Measurements from ENCODE around the gene TMEM203. TPM values are rescaled to one million over a fixed set of nuclear protein-coding genes. Genes with fewer than 3 reads are reported as not detected.

TMEM203 gene
- total RNA-seq, 4 donors from 2014 or later, result 24.7 to 45.9 (median 32.0) TPM

GRCh38 chr9:137234055-137234697, 28.7 kb upstream of the TMEM203 start:
- Histone ChIP-seq H3K36me3 (no peaks in the 10 kb centered on the region), H3K9me3 (no peaks in the 10 kb centered on the region), H3K4me3 (no peak overlapping the region), H3K27ac (no peak overlapping the region), H3K4me1 (peaks cover 32 to 39% of the 10 kb centered on the region in 2 donors), H3K27me3 (peaks cover 12 to 39% (median 19%) of the 10 kb centered on the region in 3 donors)
- in situ Hi-C loops (cut with MboI; ENCODE audit: low sequenced_read_pairs in 4 of 4) (loop anchor here in 2 of 4 donors (10.0 kb wide), 1 partner anchor 119 kb away; the partner anchor contains the start of gene DPP7 (in 2 of the 2)), intact Hi-C loops (cut with DNase I; ENCODE audit: low total_unique reads) (loop anchor here (10.0 kb wide), 1 partner anchor 449 kb away; no protein-coding TSS in a partner anchor)
- DNase-seq, result no peak
- TF ChIP-seq CTCF (IDR thresholded peaks at IDR 0.05 in 4 of 5, conservative IDR thresholded peaks at IDR 0.05 in 1 of 5) (no peak), POLR2A (IDR thresholded peaks at IDR 0.05) (no peak)
- no peak for ATAC-seq

GRCh38 chr9:137233143-137233980, 27.9 kb upstream of the TMEM203 start:
- no peak overlapping the region for H3K27ac ChIP-seq
- no peak overlapping the region for H3K4me3 ChIP-seq
- H3K36me3 ChIP-seq, result no peaks in the 10 kb centered on the region
- ATAC-seq (no peak), DNase-seq (no peak)
- peaks cover 23 to 31% of the 10 kb centered on the region in 2 donors for H3K4me1 ChIP-seq
- TF ChIP-seq CTCF (IDR thresholded peaks at IDR 0.05 in 4 of 5, conservative IDR thresholded peaks at IDR 0.05 in 1 of 5) (no peak), POLR2A (IDR thresholded peaks at IDR 0.05) (no peak)
- intact Hi-C loops (cut with DNase I; ENCODE audit: low total_unique reads) (loop anchor here (10.0 kb wide), 1 partner anchor 449 kb away; no protein-coding TSS in a partner anchor), in situ Hi-C loops (cut with MboI; ENCODE audit: low sequenced_read_pairs in 4 of 4) (loop anchor here in 2 of 4 donors (10.0 kb wide), 1 partner anchor 119 kb away; the partner anchor contains the start of gene DPP7 (in 2 of the 2))
- H3K9me3 ChIP-seq, result no peaks in the 10 kb centered on the region
- peaks cover 21 to 47% (median 26%) of the 10 kb centered on the region in 3 donors for H3K27me3 ChIP-seq

- intact Hi-C loops (cut with DNase I; ENCODE audit: low total_unique reads) (loop anchor here (10.0 kb wide), 1 partner anchor 448 kb away; no protein-coding TSS in a partner anchor), in situ Hi-C loops (cut with MboI; ENCODE audit: low sequenced_read_pairs in 4 of 4) (loop anchor here in 2 of 4 donors (10.0 kb wide), 1 partner anchor 118 kb away; the partner anchor contains the start of gene DPP7 (in 2 of the 2))
- H3K27me3 ChIP-seq, result peaks cover 25 to 55% (median 29%) of the 10 kb centered on the region in 3 donors
These were observed 27.1 kb upstream of the TMEM203 start for GRCh38 chr9:137232510-137232909.

More at GRCh38 chr9:137232510-137232909, 27.1 kb upstream of the TMEM203 start:
- H3K36me3 ChIP-seq, result no peaks in the 10 kb centered on the region
- H3K4me1 ChIP-seq, result peaks cover 16 to 22% of the 10 kb centered on the region in 2 donors
- no peaks in the 10 kb centered on the region for H3K9me3 ChIP-seq
- no peak overlapping the region for H3K4me3 ChIP-seq
- TF ChIP-seq POLR2A (IDR thresholded peaks at IDR 0.05) (no peak), CTCF (IDR thresholded peaks at IDR 0.05 in 4 of 5, conservative IDR thresholded peaks at IDR 0.05 in 1 of 5) (no peak)
- ATAC-seq (no peak), DNase-seq (no peak)
- no peak overlapping the region for H3K27ac ChIP-seq

Measured in gastrocnemius medialis (tissue), 4 donors.